ENCODE results near the gene CRNN.

The CRNN gene

DNA sequence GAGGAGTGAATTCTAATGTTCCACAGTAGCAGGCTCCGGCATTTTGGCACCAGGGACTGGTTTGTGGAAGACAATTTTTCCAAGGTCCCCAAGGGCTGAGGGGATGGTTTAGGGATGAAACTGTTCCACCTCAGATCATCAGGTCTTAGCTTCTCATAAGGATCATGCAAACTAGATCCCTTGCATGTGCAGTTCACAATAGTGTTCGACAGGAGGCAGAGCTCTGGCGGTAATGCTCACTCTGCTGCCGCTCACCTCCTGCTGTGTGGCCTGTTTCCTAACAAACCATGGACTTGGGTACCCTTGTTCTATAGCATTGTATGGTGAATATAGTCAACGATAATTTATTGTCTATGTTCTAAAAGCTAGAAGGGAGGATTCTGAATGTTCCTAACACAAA lies 16.6 kb downstream of the CRNN start:
- Histone ChIP-seq H3K27ac (ENCODE audit: extremely low read depth, low read depth, low read length) (no peak overlapping the region), H3K4me3 (ENCODE audit: low read depth, low read length) (no peak overlapping the region), H3K36me3 (ENCODE audit: control insufficient read depth in 2 of 2, insufficient read depth in 1 of 2, low read length in 2 of 2) (no peaks in the 10 kb centered on the region), H3K9me3 (ENCODE audit: control insufficient read depth, insufficient read depth, low read depth, low read length) (no peaks in the 10 kb centered on the region), H3K4me1 (ENCODE audit: control insufficient read depth, insufficient read depth, low read length) (peaks cover 13% of the 10 kb centered on the region)
- CTCF ChIA-PET: interaction anchor here (0.5 to 4.7 kb wide), 6 partner anchors 9 to 82 kb away, joined by 3 to 82 read pairs (median 16); no protein-coding TSS in a partner anchor
- POLR2A ChIA-PET: no interaction called here
- TF ChIP-seq ZNF558 (tag by site-specific recombination; IDR thresholded peaks at IDR 0.05) (no peak), TCF7L2 (IDR thresholded peaks at IDR 0.05; ENCODE audit: borderline replicate concordance, low read depth, low read length) (no peak), ZNF473 (tag by site-specific recombination; IDR thresholded peaks at IDR 0.05) (no peak), ZSCAN30 (tag by site-specific recombination; IDR thresholded peaks at IDR 0.05) (no peak)
- TF ChIP-seq, protein P1, sequence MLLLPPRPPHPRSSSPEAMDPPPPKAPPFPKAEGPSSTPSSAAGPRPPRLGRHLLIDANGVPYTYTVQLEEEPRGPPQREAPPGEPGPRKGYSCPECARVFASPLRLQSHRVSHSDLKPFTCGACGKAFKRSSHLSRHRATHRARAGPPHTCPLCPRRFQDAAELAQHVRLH (tag by site-specific recombination; IDR thresholded peaks at IDR 0.05): no peak

DNA sequence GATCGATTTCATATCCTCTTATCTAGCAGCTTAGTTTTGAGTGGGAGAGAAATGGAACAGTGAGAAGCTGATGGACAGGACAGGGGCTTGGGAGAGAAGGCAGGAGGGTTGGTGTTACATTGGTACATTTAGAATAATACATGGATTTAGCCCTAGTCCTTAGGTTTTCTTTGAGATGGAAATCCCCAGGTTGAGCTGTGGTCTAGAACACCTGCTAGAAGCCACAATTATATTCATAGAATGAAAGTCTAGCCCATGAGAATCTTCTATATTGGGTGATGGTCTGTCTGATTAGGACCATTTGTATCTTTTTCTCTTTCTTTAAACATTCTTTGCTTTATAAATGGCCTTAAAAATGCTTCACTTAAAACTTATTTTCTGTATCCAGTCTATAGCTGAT lies 19.9 kb downstream of the CRNN start:
- ChIA-PET POLR2A (no interaction called here), CTCF (interaction anchor here (0.6 to 0.8 kb wide), 5 partner anchors 46 to 390 kb away, joined by 3 to 5 read pairs (median 3); no protein-coding TSS in a partner anchor)
- H3K9me3 ChIP-seq (ENCODE audit: control insufficient read depth, insufficient read depth, low read depth, low read length): no peaks in the 10 kb centered on the region
- H3K27ac ChIP-seq (ENCODE audit: extremely low read depth, low read depth, low read length): no peak overlapping the region
- TF ChIP-seq, protein P2, sequence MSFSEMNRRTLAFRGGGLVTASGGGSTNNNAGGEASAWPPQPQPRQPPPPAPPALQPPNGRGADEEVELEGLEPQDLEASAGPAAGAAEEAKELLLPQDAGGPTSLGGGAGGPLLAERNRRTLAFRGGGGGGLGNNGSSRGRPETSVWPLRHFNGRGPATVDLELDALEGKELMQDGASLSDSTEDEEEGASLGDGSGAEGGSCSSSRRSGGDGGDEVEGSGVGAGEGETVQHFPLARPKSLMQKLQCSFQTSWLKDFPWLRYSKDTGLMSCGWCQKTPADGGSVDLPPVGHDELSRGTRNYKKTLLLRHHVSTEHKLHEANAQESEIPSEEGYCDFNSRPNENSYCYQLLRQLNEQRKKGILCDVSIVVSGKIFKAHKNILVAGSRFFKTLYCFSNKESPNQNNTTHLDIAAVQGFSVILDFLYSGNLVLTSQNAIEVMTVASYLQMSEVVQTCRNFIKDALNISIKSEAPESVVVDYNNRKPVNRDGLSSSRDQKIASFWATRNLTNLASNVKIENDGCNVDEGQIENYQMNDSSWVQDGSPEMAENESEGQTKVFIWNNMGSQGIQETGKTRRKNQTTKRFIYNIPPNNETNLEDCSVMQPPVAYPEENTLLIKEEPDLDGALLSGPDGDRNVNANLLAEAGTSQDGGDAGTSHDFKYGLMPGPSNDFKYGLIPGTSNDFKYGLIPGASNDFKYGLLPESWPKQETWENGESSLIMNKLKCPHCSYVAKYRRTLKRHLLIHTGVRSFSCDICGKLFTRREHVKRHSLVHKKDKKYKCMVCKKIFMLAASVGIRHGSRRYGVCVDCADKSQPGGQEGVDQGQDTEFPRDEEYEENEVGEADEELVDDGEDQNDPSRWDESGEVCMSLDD (tag by site-specific recombination; IDR thresholded peaks at IDR 0.05): no peak
- TF ChIP-seq, protein P3, sequence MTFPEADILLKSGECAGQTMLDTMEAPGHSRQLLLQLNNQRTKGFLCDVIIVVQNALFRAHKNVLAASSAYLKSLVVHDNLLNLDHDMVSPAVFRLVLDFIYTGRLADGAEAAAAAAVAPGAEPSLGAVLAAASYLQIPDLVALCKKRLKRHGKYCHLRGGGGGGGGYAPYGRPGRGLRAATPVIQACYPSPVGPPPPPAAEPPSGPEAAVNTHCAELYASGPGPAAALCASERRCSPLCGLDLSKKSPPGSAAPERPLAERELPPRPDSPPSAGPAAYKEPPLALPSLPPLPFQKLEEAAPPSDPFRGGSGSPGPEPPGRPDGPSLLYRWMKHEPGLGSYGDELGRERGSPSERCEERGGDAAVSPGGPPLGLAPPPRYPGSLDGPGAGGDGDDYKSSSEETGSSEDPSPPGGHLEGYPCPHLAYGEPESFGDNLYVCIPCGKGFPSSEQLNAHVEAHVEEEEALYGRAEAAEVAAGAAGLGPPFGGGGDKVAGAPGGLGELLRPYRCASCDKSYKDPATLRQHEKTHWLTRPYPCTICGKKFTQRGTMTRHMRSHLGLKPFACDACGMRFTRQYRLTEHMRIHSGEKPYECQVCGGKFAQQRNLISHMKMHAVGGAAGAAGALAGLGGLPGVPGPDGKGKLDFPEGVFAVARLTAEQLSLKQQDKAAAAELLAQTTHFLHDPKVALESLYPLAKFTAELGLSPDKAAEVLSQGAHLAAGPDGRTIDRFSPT (tag by site-specific recombination; IDR thresholded peaks at IDR 0.05): no peak
- TF ChIP-seq, protein P1 (tag by site-specific recombination; IDR thresholded peaks at IDR 0.05): no peak
- no peak for TF ChIP-seq ZNF394 (tag by site-specific recombination; IDR thresholded peaks at IDR 0.05; ENCODE audit: borderline replicate concordance)
- TF ChIP-seq ZNF530 (tag by site-specific recombination; IDR thresholded peaks at IDR 0.05; ENCODE audit: low read depth): no peak
- no peak for TF ChIP-seq BCL11B (tag by site-specific recombination; IDR thresholded peaks at IDR 0.05; ENCODE audit: low read depth)
- TF ChIP-seq, protein P4, sequence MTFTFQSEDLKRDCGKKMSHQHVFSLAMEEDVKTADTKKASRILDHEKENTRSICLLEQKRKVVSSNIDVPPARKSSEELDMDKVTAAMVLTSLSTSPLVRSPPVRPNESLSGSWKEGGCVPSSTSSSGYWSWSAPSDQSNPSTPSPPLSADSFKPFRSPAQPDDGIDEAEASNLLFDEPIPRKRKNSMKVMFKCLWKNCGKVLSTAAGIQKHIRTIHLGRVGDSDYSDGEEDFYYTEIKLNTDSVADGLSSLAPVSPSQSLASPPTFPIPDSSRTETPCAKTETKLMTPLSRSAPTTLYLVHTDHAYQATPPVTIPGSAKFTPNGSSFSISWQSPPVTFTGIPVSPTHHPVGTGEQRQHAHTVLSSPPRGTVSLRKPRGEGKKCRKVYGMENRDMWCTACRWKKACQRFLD (tag by site-specific recombination; IDR thresholded peaks at IDR 0.05): no peak
- H3K36me3 ChIP-seq (ENCODE audit: control insufficient read depth in 2 of 2, insufficient read depth in 1 of 2, low read length in 2 of 2): no peaks in the 10 kb centered on the region
- peaks cover 7% of the 10 kb centered on the region for H3K4me1 ChIP-seq (ENCODE audit: control insufficient read depth, insufficient read depth, low read length)
- H3K4me3 ChIP-seq (ENCODE audit: low read depth, low read length): no peak overlapping the region

DNA sequence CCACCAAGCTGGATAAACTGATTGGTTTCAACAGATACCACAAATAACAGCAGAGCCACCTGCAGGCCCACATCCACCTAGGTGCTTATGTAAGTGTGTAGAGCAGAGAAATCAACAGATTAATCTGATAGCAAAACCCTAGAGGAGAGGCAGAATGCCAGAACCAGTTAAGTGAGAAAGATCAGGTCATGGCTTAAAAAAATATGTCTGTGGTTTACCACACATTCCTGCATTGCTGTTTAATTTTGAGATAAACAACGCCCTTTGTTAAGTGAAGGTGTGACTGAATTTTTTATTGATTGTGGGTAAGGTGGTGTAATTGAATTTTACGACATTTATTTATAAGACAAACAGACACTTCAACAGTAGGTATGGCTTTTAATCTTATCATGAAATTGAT lies 21.2 kb downstream of the CRNN start:
- ChIA-PET CTCF (interaction anchor here (0.6 to 1.1 kb wide), 2 partner anchors 23 to 38 kb away, joined by 3 to 4 read pairs; no protein-coding TSS in a partner anchor), POLR2A (interaction anchor here (1.0 kb wide), 1 partner anchor 283 kb away, joined by 4 read pairs; no protein-coding TSS in a partner anchor)
- H3K4me1 ChIP-seq (ENCODE audit: control insufficient read depth, insufficient read depth, low read length): peaks cover 6% of the 10 kb centered on the region; the same call in 1 of the 2 replicates
- no peaks in the 10 kb centered on the region for H3K9me3 ChIP-seq (ENCODE audit: control insufficient read depth, insufficient read depth, low read depth, low read length)
- H3K4me3 ChIP-seq (ENCODE audit: low read depth, low read length): no peak overlapping the region
- H3K27ac ChIP-seq (ENCODE audit: extremely low read depth, low read depth, low read length): no peak overlapping the region
- H3K36me3 ChIP-seq (ENCODE audit: control insufficient read depth in 2 of 2, insufficient read depth in 1 of 2, low read length in 2 of 2): no peaks in the 10 kb centered on the region
- TF ChIP-seq ZIC2 (tag by site-specific recombination; IDR thresholded peaks at IDR 0.05) (no peak), ZNF140 (tag by site-specific recombination; IDR thresholded peaks at IDR 0.05) (no peak), ZNF530 (tag by site-specific recombination; IDR thresholded peaks at IDR 0.05; ENCODE audit: low read depth) (no peak), ZFP37 (tag by site-specific recombination; IDR thresholded peaks at IDR 0.05) (no peak), SALL2 (tag by site-specific recombination; IDR thresholded peaks at IDR 0.05; ENCODE audit: borderline replicate concordance) (0 out of 2 replicates have a peak, but pooled peaks have one; percentile 48)
- TF ChIP-seq, protein P5, sequence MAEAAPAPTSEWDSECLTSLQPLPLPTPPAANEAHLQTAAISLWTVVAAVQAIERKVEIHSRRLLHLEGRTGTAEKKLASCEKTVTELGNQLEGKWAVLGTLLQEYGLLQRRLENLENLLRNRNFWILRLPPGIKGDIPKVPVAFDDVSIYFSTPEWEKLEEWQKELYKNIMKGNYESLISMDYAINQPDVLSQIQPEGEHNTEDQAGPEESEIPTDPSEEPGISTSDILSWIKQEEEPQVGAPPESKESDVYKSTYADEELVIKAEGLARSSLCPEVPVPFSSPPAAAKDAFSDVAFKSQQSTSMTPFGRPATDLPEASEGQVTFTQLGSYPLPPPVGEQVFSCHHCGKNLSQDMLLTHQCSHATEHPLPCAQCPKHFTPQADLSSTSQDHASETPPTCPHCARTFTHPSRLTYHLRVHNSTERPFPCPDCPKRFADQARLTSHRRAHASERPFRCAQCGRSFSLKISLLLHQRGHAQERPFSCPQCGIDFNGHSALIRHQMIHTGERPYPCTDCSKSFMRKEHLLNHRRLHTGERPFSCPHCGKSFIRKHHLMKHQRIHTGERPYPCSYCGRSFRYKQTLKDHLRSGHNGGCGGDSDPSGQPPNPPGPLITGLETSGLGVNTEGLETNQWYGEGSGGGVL (tag by site-specific recombination; IDR thresholded peaks at IDR 0.05): 0 out of 2 replicates have a peak, but pooled peaks have one; percentile 34
- TF ChIP-seq, protein P6, sequence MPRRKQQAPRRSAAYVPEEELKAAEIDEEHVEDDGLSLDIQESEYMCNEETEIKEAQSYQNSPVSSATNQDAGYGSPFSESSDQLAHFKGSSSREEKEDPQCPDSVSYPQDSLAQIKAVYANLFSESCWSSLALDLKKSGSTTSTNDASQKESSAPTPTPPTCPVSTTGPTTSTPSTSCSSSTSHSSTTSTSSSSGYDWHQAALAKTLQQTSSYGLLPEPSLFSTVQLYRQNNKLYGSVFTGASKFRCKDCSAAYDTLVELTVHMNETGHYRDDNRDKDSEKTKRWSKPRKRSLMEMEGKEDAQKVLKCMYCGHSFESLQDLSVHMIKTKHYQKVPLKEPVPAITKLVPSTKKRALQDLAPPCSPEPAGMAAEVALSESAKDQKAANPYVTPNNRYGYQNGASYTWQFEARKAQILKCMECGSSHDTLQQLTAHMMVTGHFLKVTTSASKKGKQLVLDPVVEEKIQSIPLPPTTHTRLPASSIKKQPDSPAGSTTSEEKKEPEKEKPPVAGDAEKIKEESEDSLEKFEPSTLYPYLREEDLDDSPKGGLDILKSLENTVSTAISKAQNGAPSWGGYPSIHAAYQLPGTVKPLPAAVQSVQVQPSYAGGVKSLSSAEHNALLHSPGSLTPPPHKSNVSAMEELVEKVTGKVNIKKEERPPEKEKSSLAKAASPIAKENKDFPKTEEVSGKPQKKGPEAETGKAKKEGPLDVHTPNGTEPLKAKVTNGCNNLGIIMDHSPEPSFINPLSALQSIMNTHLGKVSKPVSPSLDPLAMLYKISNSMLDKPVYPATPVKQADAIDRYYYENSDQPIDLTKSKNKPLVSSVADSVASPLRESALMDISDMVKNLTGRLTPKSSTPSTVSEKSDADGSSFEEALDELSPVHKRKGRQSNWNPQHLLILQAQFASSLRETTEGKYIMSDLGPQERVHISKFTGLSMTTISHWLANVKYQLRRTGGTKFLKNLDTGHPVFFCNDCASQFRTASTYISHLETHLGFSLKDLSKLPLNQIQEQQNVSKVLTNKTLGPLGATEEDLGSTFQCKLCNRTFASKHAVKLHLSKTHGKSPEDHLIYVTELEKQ (tag by site-specific recombination; IDR thresholded peaks at IDR 0.05; ENCODE audit: borderline replicate concordance): peak; percentile 84; the same call in 1 of the 2 replicates
